Muscle layer of duodenum (tissue), 2 donors: ENCODE data around the gene DOCK1.

Source experiments
- H3K27ac ChIP-seq: one replicate; pipeline ENCODE4 v1.7.0; 2013; ENCODE audit warnings: mild to moderate bottlenecking, low read length
- H3K27me3 ChIP-seq: one replicate; pipeline ENCODE4 v1.7.0; 2013; ENCODE audit warnings: low read depth, mild to moderate bottlenecking, control low read depth, low read length
- H3K36me3 ChIP-seq, 2 donors: one replicate each; pipeline ENCODE4 v1.7.0; 2013; ENCODE audit warnings: low read length in 2 of 2, control low read depth in 1 of 2, mild to moderate bottlenecking in 1 of 2; ENCODE audit not compliant: insufficient read depth in 2 of 2, control insufficient read depth in 1 of 2
- H3K4me1 ChIP-seq, 2 donors: one replicate each; pipeline ENCODE4 v1.7.0; 2013; ENCODE audit warnings: low read length in 2 of 2, mild to moderate bottlenecking in 2 of 2, control low read depth in 1 of 2, moderate library complexity in 1 of 2; ENCODE audit not compliant: insufficient read depth in 2 of 2, control insufficient read depth in 1 of 2
- H3K4me3 ChIP-seq, 2 donors: one replicate each; pipeline ENCODE4 v1.7.0; 2013; ENCODE audit warnings: low read length in 2 of 2, low read depth in 1 of 2, mild to moderate bottlenecking in 1 of 2
- H3K9me3 ChIP-seq, 2 donors: one replicate each; pipeline ENCODE4 v1.7.0; 2013; ENCODE audit warnings: low read length in 2 of 2, control low read depth in 1 of 2, mild to moderate bottlenecking in 1 of 2; ENCODE audit not compliant: control insufficient read depth in 1 of 2
- donor health status: healthy.

DOCK1 gene

GRCh38 chr10:127044186-127044585 is 139.0 kb downstream of the DOCK1 start:
- peaks cover 19 to 22% of the 10 kb centered on the region in 2 donors for H3K36me3 ChIP-seq
- H3K4me1 ChIP-seq: no peaks in the 10 kb centered on the region
- H3K9me3 ChIP-seq: no peaks in the 10 kb centered on the region
- no peak overlapping the region for H3K4me3 ChIP-seq
- no peaks in the 10 kb centered on the region for H3K27me3 ChIP-seq
- H3K27ac ChIP-seq: no peak overlapping the region

GRCh38 chr10:127046975-127047877 is 142.0 kb downstream of the DOCK1 start:
- Histone ChIP-seq H3K36me3 (peaks cover 0 to 13% of the 10 kb centered on the region in 2 donors), H3K4me3 (no peak overlapping the region), H3K9me3 (no peaks in the 10 kb centered on the region), H3K27ac (no peak overlapping the region), H3K27me3 (no peaks in the 10 kb centered on the region), H3K4me1 (no peaks in the 10 kb centered on the region)

GRCh38 chr10:127047878-127048238 is 142.6 kb downstream of the DOCK1 start:
- H3K4me3 ChIP-seq: no peak overlapping the region
- H3K27ac ChIP-seq: no peak overlapping the region
- H3K9me3 ChIP-seq: no peaks in the 10 kb centered on the region

GRCh38 chr10:127048630-127049029 is 143.4 kb downstream of the DOCK1 start:
- Histone ChIP-seq H3K4me1 (no peaks in the 10 kb centered on the region), H3K9me3 (no peaks in the 10 kb centered on the region), H3K27me3 (no peaks in the 10 kb centered on the region), H3K36me3 (peaks cover 4 to 13% of the 10 kb centered on the region in 2 donors), H3K4me3 (no peak overlapping the region), H3K27ac (no peak overlapping the region)

More at GRCh38 chr10:127047878-127048238, 142.6 kb downstream of the DOCK1 start:
- Histone ChIP-seq H3K36me3 (peaks cover 0 to 13% of the 10 kb centered on the region in 2 donors), H3K27me3 (no peaks in the 10 kb centered on the region), H3K4me1 (no peaks in the 10 kb centered on the region)

- peaks cover 7 to 43% of the 10 kb centered on the region in 2 donors for H3K36me3 ChIP-seq
- H3K27ac ChIP-seq: no peak overlapping the region
- H3K4me1 ChIP-seq: no peaks in the 10 kb centered on the region
- no peaks in the 10 kb centered on the region for H3K9me3 ChIP-seq
- H3K27me3 ChIP-seq: no peaks in the 10 kb centered on the region
- no peak overlapping the region for H3K4me3 ChIP-seq
Measured at GRCh38 chr10:127052001-127052400, 146.8 kb downstream of the DOCK1 start.

- H3K9me3 ChIP-seq: peaks cover 3 to 7% of the 10 kb centered on the region in 2 donors
- H3K27ac ChIP-seq: no peak overlapping the region
- H3K27me3 ChIP-seq: no peaks in the 10 kb centered on the region
- peaks cover 12 to 66% of the 10 kb centered on the region in 2 donors for H3K36me3 ChIP-seq
- H3K4me1 ChIP-seq: no peaks in the 10 kb centered on the region
- H3K4me3 ChIP-seq: no peak overlapping the region
Measured at GRCh38 chr10:127055263-127055662, 150.0 kb downstream of the DOCK1 start.

- Histone ChIP-seq H3K4me1 (no peaks in the 10 kb centered on the region), H3K4me3 (no peak overlapping the region), H3K27me3 (no peaks in the 10 kb centered on the region), H3K27ac (no peak overlapping the region), H3K9me3 (peaks cover 3 to 7% of the 10 kb centered on the region in 2 donors), H3K36me3 (peaks cover 17 to 78% of the 10 kb centered on the region in 2 donors)
Measured at GRCh38 chr10:127059314-127059713, 154.1 kb downstream of the DOCK1 start.

GRCh38 chr10:127063762-127064161 is 158.5 kb downstream of the DOCK1 start:
- Histone ChIP-seq H3K9me3 (peaks cover 0 to 3% of the 10 kb centered on the region in 2 donors), H3K27ac (no peak overlapping the region), H3K4me3 (no peak overlapping the region), H3K27me3 (no peaks in the 10 kb centered on the region), H3K36me3 (peaks cover 17 to 81% of the 10 kb centered on the region in 2 donors), H3K4me1 (no peaks in the 10 kb centered on the region)

- H3K36me3 ChIP-seq: peaks cover 21 to 83% of the 10 kb centered on the region in 2 donors
- no peaks in the 10 kb centered on the region for H3K4me1 ChIP-seq
- no peak overlapping the region for H3K27ac ChIP-seq
- H3K27me3 ChIP-seq: no peaks in the 10 kb centered on the region
- no peaks in the 10 kb centered on the region for H3K9me3 ChIP-seq
- no peak overlapping the region for H3K4me3 ChIP-seq
Measured at GRCh38 chr10:127064474-127064873, 159.2 kb downstream of the DOCK1 start.

GRCh38 chr10:127067542-127068194 is 162.4 kb downstream of the DOCK1 start:
- H3K27ac ChIP-seq: no peak overlapping the region
- H3K36me3 ChIP-seq: peaks cover 12 to 71% of the 10 kb centered on the region in 2 donors
- H3K4me1 ChIP-seq: no peaks in the 10 kb centered on the region

GRCh38 chr10:127068485-127068884 is 163.3 kb downstream of the DOCK1 start:
- Histone ChIP-seq H3K4me1 (no peaks in the 10 kb centered on the region), H3K4me3 (no peak overlapping the region), H3K36me3 (peaks cover 6 to 72% of the 10 kb centered on the region in 2 donors), H3K27ac (no peak overlapping the region), H3K27me3 (no peaks in the 10 kb centered on the region), H3K9me3 (no peaks in the 10 kb centered on the region)

More at GRCh38 chr10:127067542-127068194, 162.4 kb downstream of the DOCK1 start:
- Histone ChIP-seq H3K9me3 (no peaks in the 10 kb centered on the region), H3K27me3 (no peaks in the 10 kb centered on the region), H3K4me3 (no peak overlapping the region)
